CD4-positive, alpha-beta T cell treated with Interleukin-6 at 100 ng/mL for 8 hours (primary cell): ENCODE results near the gene BICRAL.
"Not testable (repeated sequence)": the region's sequence is repeated elsewhere in the genome, so short reads cannot be mapped to it uniquely, and the experiment has no call there.

ENCODE experiments used
- DNase-seq: peaks from one replicate; pipeline ENCODE4 v3.0.0-alpha.2; 2020; ENCODE audit warnings: mixed read lengths, low spot score

Gene BICRAL

GRCh38 chr6:42894041-42894828, 112.4 kb downstream of the BICRAL start:
- not testable (repeated sequence) for DNase-seq

DNA sequence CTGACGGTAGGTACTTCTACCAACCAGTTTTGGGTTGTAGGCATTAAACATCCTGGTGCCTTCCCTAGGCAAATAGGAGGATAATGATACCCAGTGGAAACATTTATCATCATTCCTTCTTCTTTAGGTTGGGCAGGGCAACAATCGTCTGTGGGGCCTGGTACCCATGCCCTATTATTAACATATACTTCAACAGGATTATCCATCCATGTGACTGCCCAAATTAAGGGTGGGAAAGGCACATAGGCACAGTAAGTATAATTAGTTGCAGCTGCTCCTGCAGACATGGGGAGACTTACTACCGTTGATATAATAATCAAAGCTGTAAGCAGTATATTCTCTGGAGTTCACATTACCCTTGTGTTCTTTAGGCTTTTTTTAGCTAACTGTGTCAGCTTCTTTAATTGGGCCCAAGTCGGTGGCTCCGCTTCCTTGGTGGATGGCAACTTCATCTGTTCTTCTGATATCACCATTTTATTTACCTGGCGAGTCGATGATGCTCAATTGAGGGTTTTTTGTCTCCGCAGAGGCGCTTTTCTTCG, 114.4 kb downstream of the BICRAL start:
- DNase-seq, result no peak

- DNase-seq, result peak; percentile 64
These were observed 117.1 kb downstream of the BICRAL start for GRCh38 chr6:42898891-42899361.

- no peak for DNase-seq
These were observed 118.0 kb downstream of the BICRAL start for GRCh38 chr6:42899871-42900270.

DNA sequence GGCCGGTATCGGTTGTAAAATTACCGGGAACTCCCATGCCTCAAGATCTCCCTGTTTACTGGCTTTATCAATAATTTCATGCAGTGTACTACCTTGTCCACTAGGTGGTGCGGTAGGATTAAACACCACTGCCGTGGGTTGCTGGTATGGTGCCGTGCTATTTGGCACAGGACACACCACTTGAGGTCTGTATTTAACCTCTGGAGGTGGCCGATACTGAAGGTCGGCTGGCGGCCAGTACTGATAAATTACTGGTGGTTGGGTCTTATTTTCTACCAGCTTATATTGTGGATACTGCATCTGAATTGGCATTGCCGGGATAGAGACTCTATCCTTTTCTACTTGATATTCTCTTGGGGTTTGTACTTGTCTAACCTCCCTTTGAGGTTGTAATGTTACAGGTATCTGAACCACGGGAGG, 119.7 kb downstream of the BICRAL start:
- peak; percentile 82 for DNase-seq

DNA sequence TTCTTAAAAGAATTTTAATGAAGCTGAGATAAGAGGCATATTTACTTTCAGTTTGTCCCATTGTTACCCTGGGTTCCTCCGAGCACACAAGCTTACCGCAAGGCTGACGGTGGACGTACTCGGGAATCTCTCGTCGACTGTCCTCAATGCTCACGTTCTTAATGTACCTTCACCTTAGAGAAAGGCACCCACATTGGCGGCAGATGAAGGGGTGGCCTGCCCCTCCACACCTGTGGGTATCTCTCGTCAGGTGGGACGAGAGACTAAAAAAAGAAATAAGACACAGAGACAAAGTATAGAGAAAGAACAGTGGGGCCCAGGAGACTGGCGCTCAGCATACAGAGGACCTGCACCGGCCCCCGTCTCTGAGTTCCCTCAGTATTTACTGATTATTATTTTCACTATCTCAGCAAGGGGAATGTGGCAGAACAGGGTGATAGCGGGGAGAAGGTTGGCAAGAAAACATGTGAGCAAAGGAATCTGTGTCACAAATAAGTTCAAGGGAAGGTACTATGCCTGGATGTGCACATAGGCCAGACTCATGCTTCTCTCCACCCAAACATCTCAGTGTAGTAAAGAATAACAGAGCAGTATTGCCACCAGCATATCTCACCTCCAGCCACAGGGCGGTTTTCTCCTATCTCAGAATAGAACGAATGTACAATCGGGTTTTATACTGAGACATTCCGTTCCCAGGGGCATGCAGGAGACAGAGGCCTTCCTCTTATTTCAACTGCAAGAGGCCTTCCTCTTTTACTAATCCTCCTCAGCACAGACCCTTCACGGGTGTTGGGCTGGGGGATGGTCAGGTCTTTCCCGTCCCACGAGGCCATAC, 120.8 kb downstream of the BICRAL start:
- DNase-seq, result not testable (repeated sequence)

- no peak for DNase-seq
These were observed 122.6 kb downstream of the BICRAL start for GRCh38 chr6:42904467-42904866.

DNA sequence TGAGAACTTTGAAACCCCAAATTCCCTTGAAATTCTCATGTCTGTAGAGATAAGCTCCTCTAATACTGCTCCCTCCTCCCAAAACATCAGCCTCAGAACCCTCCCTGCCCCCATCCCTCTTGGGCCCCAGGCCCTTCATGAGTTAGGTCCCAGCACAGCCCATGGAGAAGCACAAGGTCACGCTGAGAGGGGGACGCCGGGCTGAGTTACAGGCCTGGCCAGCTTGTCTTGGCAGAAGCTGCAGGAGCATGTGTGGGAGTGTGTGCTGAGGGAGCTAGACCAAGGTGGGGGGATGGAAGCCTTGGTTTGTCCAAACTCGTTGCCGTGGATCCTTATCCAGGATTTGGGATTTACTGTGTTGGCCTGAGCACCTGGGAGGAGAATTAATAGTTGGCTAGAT, 125.5 kb downstream of the BICRAL start:
- DNase-seq, result no peak

DNA sequence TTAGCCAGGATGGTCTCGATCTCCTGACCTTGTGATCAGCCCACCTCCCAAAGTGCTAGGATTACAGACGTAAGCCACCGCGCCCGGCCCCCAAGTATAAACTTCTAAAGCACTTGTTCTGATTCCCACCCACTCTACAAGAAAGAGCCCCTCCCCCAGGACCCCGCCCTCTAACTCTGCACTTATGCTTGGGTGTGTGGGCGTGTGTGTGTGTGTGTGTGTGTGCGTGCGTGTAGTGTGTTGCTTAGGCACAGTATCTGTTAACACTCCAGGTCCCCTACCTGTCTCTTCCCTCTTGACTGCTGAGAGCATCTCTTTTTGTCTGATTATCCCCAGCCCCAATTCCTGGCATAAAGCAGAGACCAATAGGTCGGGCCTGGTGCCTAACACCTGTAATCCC, 128.0 kb downstream of the BICRAL start:
- DNase-seq, result no peak

DNA sequence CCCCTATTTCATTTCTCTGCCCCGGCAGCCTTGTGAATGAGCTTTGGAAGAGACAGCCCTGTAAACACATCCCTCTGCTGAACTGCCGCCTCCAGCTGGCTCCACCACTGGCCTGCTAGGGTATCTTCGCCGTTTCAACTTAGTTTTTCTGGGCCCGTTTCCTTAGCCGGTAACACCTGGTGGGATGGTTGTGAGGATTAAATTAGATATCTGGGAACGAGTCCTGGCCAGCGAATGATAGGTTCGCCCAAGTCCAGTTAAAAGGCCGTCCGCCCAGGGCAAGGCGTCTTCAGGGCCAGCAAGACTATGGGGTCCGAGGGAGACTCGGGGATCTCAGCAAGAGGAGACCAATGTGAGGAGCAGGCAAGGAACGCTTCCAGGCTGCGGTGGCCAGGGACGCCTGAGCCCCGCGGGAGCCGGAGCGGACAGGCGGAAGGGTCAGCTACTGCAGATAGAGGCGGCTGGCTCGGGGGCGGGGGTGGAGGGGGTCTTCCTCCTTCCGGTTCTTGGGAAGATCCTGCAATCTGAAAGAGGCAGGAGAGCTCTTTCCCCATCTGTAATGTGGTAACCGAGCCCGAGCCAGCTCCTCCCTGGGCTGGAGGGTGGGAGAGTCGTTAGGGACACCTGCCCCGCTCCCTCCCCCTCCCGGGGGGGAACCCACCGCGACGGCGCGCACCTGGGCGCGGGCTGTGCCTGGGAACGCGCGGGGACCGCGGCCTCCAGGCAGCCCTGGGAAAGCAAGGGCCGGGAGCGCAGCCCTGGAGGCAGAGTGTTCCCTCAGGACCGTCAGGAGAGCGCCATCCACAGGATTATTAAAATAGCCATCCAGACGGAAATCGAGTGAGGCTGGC, 129.5 kb downstream of the BICRAL start:
- no peak for DNase-seq

- no peak for DNase-seq
These were observed 132.7 kb downstream of the BICRAL start for GRCh38 chr6:42914546-42914945.

- no peak for DNase-seq
These were observed 133.9 kb downstream of the BICRAL start, which contains the start of gene PTCRA for GRCh38 chr6:42915732-42916131. PTCRA (plus strand) TSS chr6:42916053; CDS start chr6:42916070, 17 bp downstream.

DNA sequence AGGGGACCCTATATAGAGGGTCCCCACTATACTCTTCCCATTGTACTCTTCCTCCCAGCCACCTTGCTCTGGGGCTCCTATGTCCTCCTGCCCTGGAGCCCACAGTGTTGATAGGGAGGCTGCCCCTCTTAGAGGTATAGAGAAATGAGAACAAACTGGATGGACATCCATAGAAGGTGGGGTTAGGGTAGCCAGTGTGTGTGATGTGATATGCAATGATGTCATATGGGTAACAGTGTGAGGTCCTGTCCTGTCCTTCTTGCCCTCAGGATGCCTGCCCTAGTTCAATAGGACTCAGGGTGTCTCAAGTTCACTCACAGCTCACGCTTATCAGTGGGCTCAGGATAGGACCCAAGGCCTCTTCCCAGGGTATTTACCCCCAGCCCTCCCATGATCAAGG, 134.4 kb downstream of the BICRAL start:
- no peak for DNase-seq
